Adrenal gland (tissue), 5 donors: Measurements from ENCODE around the gene TPM2.

Source experiments
- CTCF ChIP-seq, 6 experiments: fragments of 450-650 bp in 4 of 6; fragments of 200-600 bp in 2 of 6; sonication (generic) in 1 of 6; IDR thresholded peaks; 1 replicate in 5 of 6; 2 replicates in 1 of 6; pipeline versions ENCODE4 v1.5.1 to v1.8.0; 2016 to 2021; ENCODE audit warnings: antibody characterized with exemption in 6 of 6, mild to moderate bottlenecking in 2 of 6, moderate library complexity in 1 of 6
- POLR2A ChIP-seq, 2 donors: fragments of 450-650 bp; IDR thresholded peaks; one replicate each; pipeline ENCODE4 v1.6.1; 2017; ENCODE audit warnings: antibody characterized with exemption in 2 of 2, mild to moderate bottlenecking in 2 of 2, moderate library complexity in 1 of 2
- donor health status: DM: no; HTN: no; CAD: no.

- TF ChIP-seq CTCF (IDR thresholded peaks at IDR 0.05), result peak; percentile 38 to 58 (median 50)
- no peak for TF ChIP-seq POLR2A (IDR thresholded peaks at IDR 0.05)
These were observed 28.7 kb downstream of the TPM2 start for GRCh38 chr9:35660966-35661415.
